ENCODE measurements around the gene HIF1A. TPM values are rescaled to one million over a fixed set of nuclear protein-coding genes. Genes with fewer than 3 reads are reported as not detected.

Gene HIF1A
- total and polyA plus RNA-seq, 10 of the 15 experiments (the other 5 are each of a cell fraction or from before 2014, with no cell fraction given), result 18.3 to 97.0 (median 75.3) TPM

DNA sequence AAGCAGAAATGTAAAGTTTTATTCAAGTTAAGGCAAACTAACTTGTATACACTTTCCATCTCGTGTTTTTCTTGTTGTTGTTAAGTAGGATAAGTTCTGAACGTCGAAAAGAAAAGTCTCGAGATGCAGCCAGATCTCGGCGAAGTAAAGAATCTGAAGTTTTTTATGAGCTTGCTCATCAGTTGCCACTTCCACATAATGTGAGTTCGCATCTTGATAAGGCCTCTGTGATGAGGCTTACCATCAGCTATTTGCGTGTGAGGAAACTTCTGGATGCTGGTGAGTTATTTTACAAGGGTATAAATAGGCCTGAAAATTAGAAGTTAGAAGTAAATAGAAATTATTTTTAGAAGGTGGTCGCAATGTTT is 25.0 kb downstream of the HIF1A start (continued):
- TF ChIP-seq CBX5 (IDR thresholded peaks at IDR 0.05; ENCODE audit: low read depth), result no peak
- TF ChIP-seq, protein P1, sequence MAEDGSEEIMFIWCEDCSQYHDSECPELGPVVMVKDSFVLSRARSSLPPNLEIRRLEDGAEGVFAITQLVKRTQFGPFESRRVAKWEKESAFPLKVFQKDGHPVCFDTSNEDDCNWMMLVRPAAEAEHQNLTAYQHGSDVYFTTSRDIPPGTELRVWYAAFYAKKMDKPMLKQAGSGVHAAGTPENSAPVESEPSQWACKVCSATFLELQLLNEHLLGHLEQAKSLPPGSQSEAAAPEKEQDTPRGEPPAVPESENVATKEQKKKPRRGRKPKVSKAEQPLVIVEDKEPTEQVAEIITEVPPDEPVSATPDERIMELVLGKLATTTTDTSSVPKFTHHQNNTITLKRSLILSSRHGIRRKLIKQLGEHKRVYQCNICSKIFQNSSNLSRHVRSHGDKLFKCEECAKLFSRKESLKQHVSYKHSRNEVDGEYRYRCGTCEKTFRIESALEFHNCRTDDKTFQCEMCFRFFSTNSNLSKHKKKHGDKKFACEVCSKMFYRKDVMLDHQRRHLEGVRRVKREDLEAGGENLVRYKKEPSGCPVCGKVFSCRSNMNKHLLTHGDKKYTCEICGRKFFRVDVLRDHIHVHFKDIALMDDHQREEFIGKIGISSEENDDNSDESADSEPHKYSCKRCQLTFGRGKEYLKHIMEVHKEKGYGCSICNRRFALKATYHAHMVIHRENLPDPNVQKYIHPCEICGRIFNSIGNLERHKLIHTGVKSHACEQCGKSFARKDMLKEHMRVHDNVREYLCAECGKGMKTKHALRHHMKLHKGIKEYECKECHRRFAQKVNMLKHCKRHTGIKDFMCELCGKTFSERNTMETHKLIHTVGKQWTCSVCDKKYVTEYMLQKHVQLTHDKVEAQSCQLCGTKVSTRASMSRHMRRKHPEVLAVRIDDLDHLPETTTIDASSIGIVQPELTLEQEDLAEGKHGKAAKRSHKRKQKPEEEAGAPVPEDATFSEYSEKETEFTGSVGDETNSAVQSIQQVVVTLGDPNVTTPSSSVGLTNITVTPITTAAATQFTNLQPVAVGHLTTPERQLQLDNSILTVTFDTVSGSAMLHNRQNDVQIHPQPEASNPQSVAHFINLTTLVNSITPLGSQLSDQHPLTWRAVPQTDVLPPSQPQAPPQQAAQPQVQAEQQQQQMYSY (CRISPR knock-in tag; IDR thresholded peaks at IDR 0.05), result no peak
- TF ChIP-seq BACH1 (IDR thresholded peaks at IDR 0.05; ENCODE audit: borderline replicate concordance), result no peak
- no peak for TF ChIP-seq CHD2 (IDR thresholded peaks at IDR 0.05; ENCODE audit: borderline replicate concordance, low read depth, low read length)

DNA sequence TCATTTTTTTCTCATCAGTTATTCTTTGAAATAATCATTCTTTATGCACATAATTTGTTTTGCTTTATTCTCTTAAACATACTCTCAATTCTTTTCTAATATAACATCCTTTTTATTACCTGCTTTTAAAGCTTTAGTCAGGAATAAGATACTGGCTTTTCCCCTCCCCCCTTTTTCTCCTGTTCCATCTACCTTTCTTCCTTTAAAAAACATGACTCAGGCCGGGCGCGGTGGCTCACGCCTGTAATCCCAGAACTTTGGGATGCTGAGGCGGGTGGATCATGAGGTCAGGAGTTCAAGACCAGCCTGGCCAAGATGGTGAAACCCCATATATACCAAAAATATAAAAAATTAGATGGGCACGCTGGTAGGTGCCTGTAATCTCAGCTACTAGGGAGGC is 25.4 kb downstream of the HIF1A start:
- CTCF ChIA-PET, result interaction anchor here (1.1 to 4.3 kb wide), 11 partner anchors 10 to 227 kb away, joined by 3 to 25 read pairs (median 7); no protein-coding TSS in a partner anchor
- ATAC-seq, result no peak

More for the DNA sequence above, 25.4 kb downstream of the HIF1A start:
- FAIRE-seq, result no peak
- Histone ChIP-seq H3K27ac (ENCODE audit: control insufficient read depth, insufficient read depth) (no peak overlapping the region), H3K4me1 (ENCODE audit: control insufficient read depth, insufficient read depth, low read length) (peaks cover 20% of the 10 kb centered on the region), H3K9me3 (replicated peaks; ENCODE audit: control insufficient read depth, insufficient read depth, low read length) (no peaks in the 10 kb centered on the region), H3K36me3 (ENCODE audit: control insufficient read depth in 2 of 2, insufficient read depth in 2 of 2, low read length in 1 of 2) (peaks cover 3 to 24% of the 10 kb centered on the region in 2 experiments), H2AFZ (ENCODE audit: control insufficient read depth, low read depth, low read length) (no peak overlapping the region), H3K4me2 (ENCODE audit: control insufficient read depth, insufficient read depth) (no peak overlapping the region; the same call in 1 of the 2 replicates), H3K27me3 (replicated peaks in 1 of 2; ENCODE audit: control insufficient read depth in 2 of 2, insufficient read depth in 2 of 2, low read length in 1 of 2) (no peaks in the 10 kb centered on the region), H4K20me1 (ENCODE audit: control insufficient read depth, insufficient read depth) (peaks cover 3% of the 10 kb centered on the region; the same call in 1 of the 2 replicates), H3K4me3 (no peak overlapping the region), H3K79me2 (ENCODE audit: control insufficient read depth, insufficient read depth, low read length) (peaks cover 79% of the 10 kb centered on the region), H3K9ac (ENCODE audit: control insufficient read depth, insufficient read depth, low read length) (no peak overlapping the region)
- ChIA-PET POLR2A (interaction anchor here (0.9 to 2.2 kb wide), 6 partner anchors 14 to 218 kb away, joined by 4 to 13 read pairs (median 6); no protein-coding TSS in a partner anchor), RAD21 (ENCODE audit: unreplicated experiment) (interaction anchor here (0.9 to 2.8 kb wide), 9 partner anchors 10 to 245 kb away, joined by 3 to 15 read pairs (median 8); no protein-coding TSS in a partner anchor), SMC1A (ENCODE audit: uncharacterized antibody, unreplicated experiment) (interaction anchor here (0.5 to 9.5 kb wide), 28 partner anchors 9 to 432 kb away, joined by 3 to 114 read pairs (median 4); no protein-coding TSS in a partner anchor)
- DNase-seq (ENCODE audit: low read depth, low spot score), result no peak
- BruUV-seq (replicated peaks), result no TSS peak
- TF ChIP-seq RAD21 (IDR thresholded peaks at IDR 0.05; ENCODE audit: insufficient read depth, low read depth, low read length) (no peak), TCF7 (IDR thresholded peaks at IDR 0.05; ENCODE audit: borderline replicate concordance) (no peak), KAT2A (conservative IDR thresholded peaks at IDR 0.05; ENCODE audit: control insufficient read depth, low read depth, low read length) (no peak), DPF2 (IDR thresholded peaks at IDR 0.05) (no peak), TARDBP (IDR thresholded peaks at IDR 0.05; ENCODE audit: borderline replicate concordance) (no peak), TAF1 (IDR thresholded peaks at IDR 0.05; ENCODE audit: borderline replicate concordance, low read depth, low read length) (no peak), MXI1 (IDR thresholded peaks at IDR 0.05; ENCODE audit: low read depth, low read length) (no peak), RELA (IDR thresholded peaks at IDR 0.05; ENCODE audit: borderline replicate concordance, partially characterized antibody) (no peak)
- TF ChIP-seq, protein P2, sequence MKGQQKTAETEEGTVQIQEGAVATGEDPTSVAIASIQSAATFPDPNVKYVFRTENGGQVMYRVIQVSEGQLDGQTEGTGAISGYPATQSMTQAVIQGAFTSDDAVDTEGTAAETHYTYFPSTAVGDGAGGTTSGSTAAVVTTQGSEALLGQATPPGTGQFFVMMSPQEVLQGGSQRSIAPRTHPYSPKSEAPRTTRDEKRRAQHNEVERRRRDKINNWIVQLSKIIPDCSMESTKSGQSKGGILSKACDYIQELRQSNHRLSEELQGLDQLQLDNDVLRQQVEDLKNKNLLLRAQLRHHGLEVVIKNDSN (IDR thresholded peaks at IDR 0.05; ENCODE audit: borderline replicate concordance, extremely low read length, insufficient read depth, low read depth, low read length), result no peak
- TF ChIP-seq, protein P3, sequence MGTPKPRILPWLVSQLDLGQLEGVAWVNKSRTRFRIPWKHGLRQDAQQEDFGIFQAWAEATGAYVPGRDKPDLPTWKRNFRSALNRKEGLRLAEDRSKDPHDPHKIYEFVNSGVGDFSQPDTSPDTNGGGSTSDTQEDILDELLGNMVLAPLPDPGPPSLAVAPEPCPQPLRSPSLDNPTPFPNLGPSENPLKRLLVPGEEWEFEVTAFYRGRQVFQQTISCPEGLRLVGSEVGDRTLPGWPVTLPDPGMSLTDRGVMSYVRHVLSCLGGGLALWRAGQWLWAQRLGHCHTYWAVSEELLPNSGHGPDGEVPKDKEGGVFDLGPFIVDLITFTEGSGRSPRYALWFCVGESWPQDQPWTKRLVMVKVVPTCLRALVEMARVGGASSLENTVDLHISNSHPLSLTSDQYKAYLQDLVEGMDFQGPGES (IDR thresholded peaks at IDR 0.05), result no peak
- WGBS (ENCODE audit: insufficient coverage, insufficient replicate concordance, low lambda C conversion rate, missing lambda C conversion rate), result 83% methylated on average over 6 of the region's 6 CpGs
- intact Hi-C loops (cut with micrococcal nuclease; ENCODE audit: unreplicated experiment), result no loop called here
- in situ Hi-C loops (cut with MboI), result no loop called here

Measured in GM12878 (cell line).